Bronchial epithelial cell (primary cell): ENCODE data around the gene GATAD2A. TPM values are rescaled to one million over a fixed set of nuclear protein-coding genes. Genes with fewer than 3 reads are reported as not detected.

Experiments
- DNase-seq: peaks from one replicate; pipeline ENCODE4 v3.0.0-alpha.2; 2010; ENCODE audit warnings: low read depth
- FAIRE-seq: peaks from 2 replicates; lab custom pipeline; 2011; peaks lifted over from hg19 to GRCh38; lab: Jason Lieb, UNC
- H3K27me3 ChIP-seq: 2 replicates; pipeline ENCODE4 v1.5.1; 2011; ENCODE audit warnings: low read length; ENCODE audit not compliant: control insufficient read depth, insufficient read depth
- H3K36me3 ChIP-seq: 2 replicates; pipeline ENCODE4 v1.5.1; 2011; ENCODE audit warnings: low read length; ENCODE audit not compliant: control insufficient read depth, insufficient read depth
- H3K4me3 ChIP-seq: 2 replicates; pipeline ENCODE4 v1.5.1; 2011; ENCODE audit warnings: mild to moderate bottlenecking, low read depth, low read length, control low read depth
- CTCF ChIP-seq: IDR thresholded peaks from 2 replicates; pipeline ENCODE4 v1.5.1; 2011; ENCODE audit warnings: mild to moderate bottlenecking, moderate library complexity, low read length, control low read depth, inconsistent platforms; ENCODE audit not compliant: insufficient read depth, severe bottlenecking
- total RNA-seq: library from RNA; depleted of rRNA; stranded (reverse); fragments of >200 nt; gene quantifications from 2 replicates; pipeline ENCODE4 v1.2.1, GENCODE V29; 2014

The GATAD2A gene
- total RNA-seq, 1 donor from 2014 or later, result 48.4 TPM

- no peak for FAIRE-seq
- H3K27me3 ChIP-seq, result no peaks in the 10 kb centered on the region
- no peak for TF ChIP-seq CTCF
- no peak overlapping the region for H3K4me3 ChIP-seq
- H3K36me3 ChIP-seq, result peaks cover 3% of the 10 kb centered on the region
- DNase-seq, result peak; percentile 47
Measured at GRCh38 chr19:19429361-19429760, 23.9 kb downstream of the GATAD2A start.

- Histone ChIP-seq H3K27me3 (no peaks in the 10 kb centered on the region), H3K36me3 (peaks cover 3% of the 10 kb centered on the region), H3K4me3 (no peak overlapping the region)
- FAIRE-seq (no peak), DNase-seq (no peak)
- TF ChIP-seq CTCF, result no peak
Measured at GRCh38 chr19:19432732-19433131, 27.3 kb downstream of the GATAD2A start.

GRCh38 chr19:19433666-19434213, 28.3 kb downstream of the GATAD2A start:
- no peaks in the 10 kb centered on the region for H3K27me3 ChIP-seq

GRCh38 chr19:19434483-19435045, 29.1 kb downstream of the GATAD2A start:
- no peak for TF ChIP-seq CTCF
- H3K36me3 ChIP-seq, result peaks cover 1% of the 10 kb centered on the region
- no peaks in the 10 kb centered on the region for H3K27me3 ChIP-seq
- H3K4me3 ChIP-seq, result no peak overlapping the region
- no peak for DNase-seq
- FAIRE-seq, result no peak

More at GRCh38 chr19:19433666-19434213, 28.3 kb downstream of the GATAD2A start:
- no peak overlapping the region for H3K4me3 ChIP-seq
- no peak for TF ChIP-seq CTCF
- H3K36me3 ChIP-seq, result peaks cover 3% of the 10 kb centered on the region
- DNase-seq, result no peak
- FAIRE-seq, result no peak

- H3K27me3 ChIP-seq, result no peaks in the 10 kb centered on the region
- H3K36me3 ChIP-seq, result peaks cover 1% of the 10 kb centered on the region
- DNase-seq, result no peak
- FAIRE-seq, result no peak
- no peak overlapping the region for H3K4me3 ChIP-seq
- TF ChIP-seq CTCF, result no peak
Measured at GRCh38 chr19:19436137-19436691, 30.7 kb downstream of the GATAD2A start.
